Gastrocnemius medialis (tissue), 4 donors: ENCODE results near the gene RAPGEF2. TPM values are rescaled to one million over a fixed set of nuclear protein-coding genes. Genes with fewer than 3 reads are reported as not detected.

Experiments used
- ATAC-seq, 2 donors: fragments of 150-250 bp; one replicate each; pipeline ENCODE4 v1.9.1; 2016
- DNase-seq, 2 donors: peaks; one replicate each; pipeline ENCODE4 v3.0.0-alpha.2; 2019
- H3K27ac ChIP-seq, 4 donors: fragments of 200-600 bp; sonication (generic); 1 replicate in 1 of 4; 2 replicates in 3 of 4; pipeline ENCODE4 v1.5.1; 2016 to 2018; ENCODE audit warnings: mild to moderate bottlenecking in 2 of 4, moderate library complexity in 1 of 4
- H3K27me3 ChIP-seq, 3 donors: fragments of 200-600 bp; sonication (generic) in 2 of 3; 1 replicate in 1 of 3; 2 replicates in 2 of 3; pipeline versions ENCODE4 v1.5.1 to v1.6.0; 2016 to 2019; ENCODE audit warnings: mild to moderate bottlenecking in 1 of 3, moderate library complexity in 1 of 3
- H3K36me3 ChIP-seq, 2 donors: fragments of 200-600 bp; sonication (generic) in 1 of 2; one replicate each; pipeline ENCODE4 v1.5.1; 2017 to 2018
- H3K4me1 ChIP-seq, 2 donors: fragments of 200-600 bp; sonication (generic) in 1 of 2; one replicate each; pipeline ENCODE4 v1.5.1; 2016 to 2017; ENCODE audit warnings: mild to moderate bottlenecking in 2 of 2
- H3K4me3 ChIP-seq, 4 donors: fragments of 200-600 bp; sonication (generic) in 3 of 4; 1 replicate in 1 of 4; 2 replicates in 3 of 4; pipeline ENCODE4 v1.5.1; 2016 to 2019; ENCODE audit warnings: mild to moderate bottlenecking in 2 of 4
- H3K9me3 ChIP-seq, 3 donors: fragments of 200-600 bp; sonication (generic) in 2 of 3; 1 replicate in 1 of 3; 2 replicates in 2 of 3; pipeline ENCODE4 v1.5.1; 2016 to 2019
- POLR2A ChIP-seq, 2 donors: fragments of 450-650 bp; IDR thresholded peaks; one replicate each; pipeline ENCODE4 v1.6.1; 2017; ENCODE audit warnings: antibody characterized with exemption in 2 of 2, mild to moderate bottlenecking in 2 of 2, moderate library complexity in 2 of 2
- in situ Hi-C, 4 donors: fragments of 200-750 bp; cut with MboI; loops; one replicate each; pipeline versions ENCODE4 v1.15.0 to v1.8.0; 2017; ENCODE audit warnings: low sequenced_read_pairs in 4 of 4
- intact Hi-C: fragments of 100-400 bp; cut with DNase I; formaldehyde crosslinking; loops from one replicate; pipeline ENCODE4 v1.15.1; 2023; ENCODE audit warnings: low total_unique reads
- total RNA-seq, 4 donors: library from RNA; depleted of rRNA; stranded (reverse); fragments of >200 nt; gene quantifications; one replicate each; pipeline versions ENCODE4 v1.1.0 to v1.2.3, GENCODE V29; 2016
- TF ChIP-seq, protein P1 (sequence below), 5 experiments: fragments of 450-650 bp in 3 of 5; fragments of 200-600 bp in 2 of 5; sonication (generic) in 2 of 5; IDR thresholded peaks in 4 of 5; conservative IDR thresholded peaks in 1 of 5; 1 replicate in 4 of 5; 2 replicates in 1 of 5; pipeline ENCODE4 v1.5.1; 2016 to 2019; ENCODE audit warnings: antibody characterized with exemption in 5 of 5, mild to moderate bottlenecking in 3 of 5, moderate library complexity in 3 of 5

Gene RAPGEF2
- total RNA-seq, 4 donors from 2014 or later = 32.9 to 42.3 (median 38.7) TPM

DNA sequence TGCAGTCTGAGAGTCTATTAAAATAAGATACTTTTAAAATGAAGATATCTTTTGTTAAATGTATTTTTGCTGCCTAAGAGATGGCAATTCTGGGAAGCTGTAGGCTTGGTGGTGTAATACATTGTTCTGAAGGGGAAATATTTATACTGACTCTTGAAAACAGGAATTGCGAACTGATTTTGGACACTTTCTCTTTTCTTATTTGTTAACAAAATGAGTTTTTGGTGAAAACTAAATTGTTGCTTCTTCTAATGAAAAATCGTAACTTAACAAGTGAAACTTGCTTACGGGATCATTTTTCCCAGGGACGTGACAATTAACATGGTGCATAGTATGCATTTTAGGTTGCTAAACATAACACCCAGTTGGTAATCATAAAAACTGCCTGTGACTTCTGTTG, 71.0 kb downstream of the RAPGEF2 start:
- peak overlapping the region in 3 of 4 donors; percentile 45 to 71 (median 63) for H3K27ac ChIP-seq
- H3K9me3 ChIP-seq = no peaks in the 10 kb centered on the region
- DNase-seq (no peak), ATAC-seq (no peak)
- no peaks in the 10 kb centered on the region for H3K36me3 ChIP-seq
- TF ChIP-seq POLR2A (IDR thresholded peaks at IDR 0.05) = no peak
- TF ChIP-seq, protein P1, sequence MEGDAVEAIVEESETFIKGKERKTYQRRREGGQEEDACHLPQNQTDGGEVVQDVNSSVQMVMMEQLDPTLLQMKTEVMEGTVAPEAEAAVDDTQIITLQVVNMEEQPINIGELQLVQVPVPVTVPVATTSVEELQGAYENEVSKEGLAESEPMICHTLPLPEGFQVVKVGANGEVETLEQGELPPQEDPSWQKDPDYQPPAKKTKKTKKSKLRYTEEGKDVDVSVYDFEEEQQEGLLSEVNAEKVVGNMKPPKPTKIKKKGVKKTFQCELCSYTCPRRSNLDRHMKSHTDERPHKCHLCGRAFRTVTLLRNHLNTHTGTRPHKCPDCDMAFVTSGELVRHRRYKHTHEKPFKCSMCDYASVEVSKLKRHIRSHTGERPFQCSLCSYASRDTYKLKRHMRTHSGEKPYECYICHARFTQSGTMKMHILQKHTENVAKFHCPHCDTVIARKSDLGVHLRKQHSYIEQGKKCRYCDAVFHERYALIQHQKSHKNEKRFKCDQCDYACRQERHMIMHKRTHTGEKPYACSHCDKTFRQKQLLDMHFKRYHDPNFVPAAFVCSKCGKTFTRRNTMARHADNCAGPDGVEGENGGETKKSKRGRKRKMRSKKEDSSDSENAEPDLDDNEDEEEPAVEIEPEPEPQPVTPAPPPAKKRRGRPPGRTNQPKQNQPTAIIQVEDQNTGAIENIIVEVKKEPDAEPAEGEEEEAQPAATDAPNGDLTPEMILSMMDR (IDR thresholded peaks at IDR 0.05 in 4 of 5, conservative IDR thresholded peaks at IDR 0.05 in 1 of 5) = no peak
- intact Hi-C loops (loop anchor here (2.0 to 10.0 kb wide), 3 partner anchors 159 to 317 kb away; no protein-coding TSS in a partner anchor), in situ Hi-C loops (loop anchor here in 2 of 4 donors (10.0 kb wide), 2 partner anchors 319 to 439 kb away; no protein-coding TSS in a partner anchor)
- peaks cover 36 to 70% of the 10 kb centered on the region in 2 donors for H3K4me1 ChIP-seq
- no peak overlapping the region for H3K4me3 ChIP-seq
- no peaks in the 10 kb centered on the region for H3K27me3 ChIP-seq

- peak overlapping the region; percentile 10 to 71 (median 54) for H3K27ac ChIP-seq
- H3K27me3 ChIP-seq = no peaks in the 10 kb centered on the region
- TF ChIP-seq POLR2A (IDR thresholded peaks at IDR 0.05) = no peak
- TF ChIP-seq, protein P1 (IDR thresholded peaks at IDR 0.05 in 4 of 5, conservative IDR thresholded peaks at IDR 0.05 in 1 of 5) = no peak
- ATAC-seq (no peak), DNase-seq (no peak)
- no peak overlapping the region for H3K4me3 ChIP-seq
- intact Hi-C loops = loop anchor here (1.0 to 10.0 kb wide), 5 partner anchors 71 to 444 kb away; partner anchors contain the start of gene RAPGEF2
- no peaks in the 10 kb centered on the region for H3K9me3 ChIP-seq
- peaks cover 41 to 78% of the 10 kb centered on the region in 2 donors for H3K4me1 ChIP-seq
- no peaks in the 10 kb centered on the region for H3K36me3 ChIP-seq
- in situ Hi-C loops = loop anchor here in 3 of 4 donors (10.0 to 25.0 kb wide), 3 partner anchors 320 to 462 kb away; partner anchors contain the start of gene PPID (in 1 of the 3)
Measured at GRCh38 chr4:159174645-159175084, 71.8 kb downstream of the RAPGEF2 start.

DNA sequence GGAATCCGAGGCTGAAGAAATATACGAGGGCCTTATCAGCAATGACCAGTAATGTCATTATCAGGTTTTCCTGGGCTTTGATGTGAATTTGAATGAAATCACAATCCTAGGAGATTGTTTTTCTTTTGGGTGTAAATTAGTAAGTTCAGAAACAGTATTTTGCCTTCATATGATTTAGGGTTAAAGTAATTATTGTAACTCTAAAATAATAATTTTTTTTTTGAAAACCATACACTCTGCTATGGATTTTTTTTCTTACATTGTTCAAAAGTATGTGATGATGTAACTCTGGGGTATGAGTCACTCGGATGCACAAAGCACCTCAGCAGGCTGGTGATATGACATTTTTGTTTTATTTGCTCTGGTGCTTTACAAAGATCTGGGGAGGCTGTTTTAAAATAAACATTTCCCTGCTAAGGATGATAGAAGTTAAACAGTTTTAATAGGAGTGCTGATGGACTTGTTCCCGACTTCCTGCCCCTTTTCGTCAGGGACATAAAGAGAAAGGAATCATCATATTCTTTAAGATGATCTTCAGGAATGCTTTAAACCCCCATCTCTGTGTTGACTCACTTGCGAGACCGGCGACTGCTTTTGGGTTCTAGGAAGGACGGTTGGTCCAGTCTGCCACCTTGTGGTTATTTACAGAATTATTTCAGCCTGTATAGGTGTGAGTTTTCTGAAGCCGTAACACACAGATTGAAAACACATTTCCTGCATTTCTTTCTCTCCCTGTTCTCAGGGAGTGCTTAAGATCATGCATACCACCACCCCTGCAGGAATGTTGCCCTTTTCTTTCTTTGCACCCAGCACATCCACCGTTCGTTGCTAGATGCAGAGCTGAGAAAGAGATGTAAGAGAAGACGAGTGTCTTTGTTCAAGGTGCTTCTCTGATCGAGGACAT, 72.5 kb downstream of the RAPGEF2 start:
- Histone ChIP-seq H3K4me3 (peak overlapping the region in 2 of 4 donors; percentile 10 to 12), H3K4me1 (peaks cover 47 to 85% of the 10 kb centered on the region in 2 donors), H3K9me3 (no peaks in the 10 kb centered on the region), H3K27me3 (no peaks in the 10 kb centered on the region), H3K27ac (peak overlapping the region; percentile 35 to 72 (median 67)), H3K36me3 (no peaks in the 10 kb centered on the region)
- DNase-seq (peak; percentile 44 to 50), ATAC-seq (peak; percentile 87 to 90)
- in situ Hi-C loops = loop anchor here in 3 of 4 donors (10.0 to 25.0 kb wide), 3 partner anchors 321 to 463 kb away; partner anchors contain the start of gene PPID (in 1 of the 3)
- no peak for TF ChIP-seq POLR2A (IDR thresholded peaks at IDR 0.05)
- TF ChIP-seq, protein P1 (IDR thresholded peaks at IDR 0.05 in 4 of 5, conservative IDR thresholded peaks at IDR 0.05 in 1 of 5) = peak; percentile 78 to 88 (median 86)
- intact Hi-C loops = loop anchor here (1.0 to 10.0 kb wide), 5 partner anchors 72 to 445 kb away; partner anchors contain the start of gene RAPGEF2

GRCh38 chr4:159175989-159176375, 73.1 kb downstream of the RAPGEF2 start:
- Histone ChIP-seq H3K27ac (peak overlapping the region; percentile 31 to 72 (median 67)), H3K27me3 (no peaks in the 10 kb centered on the region), H3K4me1 (peaks cover 52 to 87% of the 10 kb centered on the region in 2 donors), H3K36me3 (no peaks in the 10 kb centered on the region), H3K4me3 (peak overlapping the region in 1 of 4 donors; percentile 12), H3K9me3 (no peaks in the 10 kb centered on the region)
- intact Hi-C loops (loop anchor here (1.0 to 10.0 kb wide), 5 partner anchors 73 to 446 kb away; partner anchors contain the start of gene RAPGEF2), in situ Hi-C loops (loop anchor here in 3 of 4 donors (10.0 to 25.0 kb wide), 3 partner anchors 321 to 464 kb away; partner anchors contain the start of gene PPID (in 1 of the 3))
- no peak for DNase-seq
- TF ChIP-seq, protein P1 (IDR thresholded peaks at IDR 0.05 in 4 of 5, conservative IDR thresholded peaks at IDR 0.05 in 1 of 5) = no peak
- TF ChIP-seq POLR2A (IDR thresholded peaks at IDR 0.05) = no peak
- peak; percentile 7 to 32 for ATAC-seq
